ENCODE measurements around the gene LOXL1. TPM values are rescaled to one million over a fixed set of nuclear protein-coding genes. Genes with fewer than 3 reads are reported as not detected.

The LOXL1 gene
- total and polyA plus RNA-seq, 10 of the 15 experiments (the other 5 are each of a cell fraction or from before 2014, with no cell fraction given), result 0.07 to 0.15 TPM; not detected in 8

DNA sequence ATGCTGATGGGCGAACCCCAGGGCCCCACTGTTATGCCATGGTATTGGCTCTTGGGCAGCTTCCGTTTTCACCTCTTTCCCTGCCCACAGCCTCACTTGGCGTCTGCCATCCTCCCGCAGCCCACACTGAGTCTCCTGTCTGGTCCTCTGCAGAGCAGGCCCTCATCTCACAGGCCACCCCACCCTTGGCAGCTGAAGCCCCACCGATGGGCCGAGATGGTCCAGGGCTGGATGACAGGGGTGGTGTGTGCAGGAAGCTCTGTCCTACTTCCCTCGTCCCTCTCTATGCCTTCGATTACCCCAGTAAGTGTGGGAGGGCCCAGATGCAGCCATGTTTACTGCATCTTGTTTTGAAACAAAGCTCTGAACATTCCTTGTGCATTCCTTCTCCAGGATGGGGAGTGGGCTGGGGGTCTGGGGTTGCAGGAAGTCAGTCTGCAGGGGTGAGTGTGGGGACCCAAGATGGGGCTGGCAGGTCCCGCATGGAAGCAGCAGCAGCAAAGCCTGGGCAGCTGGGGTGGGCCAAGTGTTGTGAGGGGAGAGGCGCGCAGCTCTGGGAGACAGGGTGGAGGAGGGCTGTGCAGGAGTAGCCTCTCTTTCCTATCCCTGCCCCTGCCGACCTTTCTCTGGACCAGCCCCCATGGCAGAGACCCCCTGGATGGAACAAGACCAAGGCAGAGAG is 32.0 kb upstream of the LOXL1 start:
- no peak overlapping the region for H3K4me3 ChIP-seq
- ATAC-seq (no peak), DNase-seq (ENCODE audit: low read depth, low spot score) (no peak), FAIRE-seq (no peak)
- in situ Hi-C loops (cut with MboI) (no loop called here), intact Hi-C loops (cut with micrococcal nuclease; ENCODE audit: unreplicated experiment) (no loop called here)
- no peak overlapping the region for H2AFZ ChIP-seq (ENCODE audit: control insufficient read depth, low read depth, low read length)
- H3K36me3 ChIP-seq (ENCODE audit: control insufficient read depth in 2 of 2, insufficient read depth in 2 of 2, low read length in 1 of 2), result no peaks in the 10 kb centered on the region
- no peak overlapping the region for H3K9ac ChIP-seq (ENCODE audit: control insufficient read depth, insufficient read depth, low read length)
- no TSS peak for BruUV-seq (replicated peaks)
- RAD21 ChIA-PET (ENCODE audit: unreplicated experiment), result no interaction called here
- SMC1A ChIA-PET (ENCODE audit: uncharacterized antibody, unreplicated experiment), result interaction anchor here (0.6 kb wide), 1 partner anchor 511 kb away, joined by 3 read pairs; no protein-coding TSS in a partner anchor
- POLR2A ChIA-PET, result interaction anchor here (1.5 kb wide), 1 partner anchor 29 kb away, joined by 4 read pairs; no protein-coding TSS in a partner anchor
- H3K27ac ChIP-seq (ENCODE audit: control insufficient read depth, insufficient read depth), result no peak overlapping the region
- no peaks in the 10 kb centered on the region for H4K20me1 ChIP-seq (ENCODE audit: control insufficient read depth, insufficient read depth)
- TF ChIP-seq NFXL1 (IDR thresholded peaks at IDR 0.05; ENCODE audit: borderline replicate concordance), result no peak
- H3K4me1 ChIP-seq (ENCODE audit: control insufficient read depth, insufficient read depth, low read length), result no peaks in the 10 kb centered on the region
- H3K79me2 ChIP-seq (ENCODE audit: control insufficient read depth, insufficient read depth, low read length), result no peaks in the 10 kb centered on the region
- WGBS (ENCODE audit: insufficient coverage, insufficient replicate concordance, low lambda C conversion rate, missing lambda C conversion rate), result 35% methylated on average over 11 of the region's 12 CpGs
- H3K4me2 ChIP-seq (ENCODE audit: control insufficient read depth, insufficient read depth), result no peak overlapping the region
- CTCF ChIA-PET, result interaction anchor here (0.7 to 3.2 kb wide), 6 partner anchors 10 to 71 kb away, joined by 3 to 20 read pairs (median 3); no protein-coding TSS in a partner anchor
- H3K9me3 ChIP-seq (replicated peaks; ENCODE audit: control insufficient read depth, insufficient read depth, low read length), result no peaks in the 10 kb centered on the region; the same call in 2 of the 3 replicates
- no peaks in the 10 kb centered on the region for H3K27me3 ChIP-seq (replicated peaks in 1 of 2; ENCODE audit: control insufficient read depth in 2 of 2, insufficient read depth in 2 of 2, low read length in 1 of 2)

DNA sequence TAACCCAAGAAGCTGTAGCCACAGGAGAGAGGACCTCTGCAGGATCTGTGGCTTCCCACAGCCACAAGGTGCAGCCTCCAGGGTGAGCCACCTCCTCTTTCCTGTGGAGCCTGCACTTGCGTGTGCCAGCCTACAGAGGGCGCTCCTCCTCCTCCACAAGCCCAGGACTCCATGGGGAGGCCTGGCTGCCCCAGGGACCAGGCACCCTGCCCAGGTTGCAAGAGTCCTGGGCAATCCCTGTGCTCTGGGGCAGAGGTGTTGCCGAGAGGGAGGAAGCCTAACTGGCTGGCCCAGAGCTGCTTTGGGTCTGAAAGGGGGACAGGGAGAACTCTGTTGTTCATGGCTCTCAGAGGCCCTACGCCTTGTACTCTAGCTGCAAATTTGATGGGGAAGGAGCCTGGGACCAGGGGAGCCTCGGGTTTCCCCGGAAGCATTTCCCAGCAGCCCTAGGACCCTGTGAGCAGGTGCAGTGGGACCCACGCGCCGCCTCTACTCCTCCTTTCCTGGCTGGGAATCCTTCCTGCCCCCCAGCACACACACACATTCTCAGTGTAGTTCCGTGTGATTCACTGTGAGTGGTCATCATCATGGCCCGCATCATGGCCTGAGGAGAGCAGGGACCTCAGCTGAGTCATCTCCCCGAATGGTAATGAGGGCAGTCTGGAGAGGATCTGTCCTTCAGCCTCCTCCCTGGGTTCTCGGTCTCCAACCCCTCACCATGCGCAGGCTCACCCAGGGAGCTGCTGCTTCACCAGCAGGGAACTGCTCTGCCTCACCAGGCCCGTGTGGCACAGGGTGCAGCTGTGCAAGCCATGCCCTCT is 28.6 kb upstream of the LOXL1 start:
- Histone ChIP-seq H3K4me1 (ENCODE audit: control insufficient read depth, insufficient read depth, low read length) (no peaks in the 10 kb centered on the region), H3K4me2 (ENCODE audit: control insufficient read depth, insufficient read depth) (no peak overlapping the region), H2AFZ (ENCODE audit: control insufficient read depth, low read depth, low read length) (no peak overlapping the region), H3K36me3 (ENCODE audit: control insufficient read depth in 2 of 2, insufficient read depth in 2 of 2, low read length in 1 of 2) (no peaks in the 10 kb centered on the region), H3K27me3 (replicated peaks in 1 of 2; ENCODE audit: control insufficient read depth in 2 of 2, insufficient read depth in 2 of 2, low read length in 1 of 2) (peaks cover 0 to 3% of the 10 kb centered on the region in 2 experiments; a peak in 2 of 4 replicates), H4K20me1 (ENCODE audit: control insufficient read depth, insufficient read depth) (no peaks in the 10 kb centered on the region), H3K27ac (ENCODE audit: control insufficient read depth, insufficient read depth) (no peak overlapping the region), H3K9ac (ENCODE audit: control insufficient read depth, insufficient read depth, low read length) (no peak overlapping the region), H3K79me2 (ENCODE audit: control insufficient read depth, insufficient read depth, low read length) (no peaks in the 10 kb centered on the region), H3K9me3 (replicated peaks; ENCODE audit: control insufficient read depth, insufficient read depth, low read length) (no peaks in the 10 kb centered on the region; the same call in 2 of the 3 replicates), H3K4me3 (no peak overlapping the region)
- POLR2A ChIA-PET, result no interaction called here
- SMC1A ChIA-PET (ENCODE audit: uncharacterized antibody, unreplicated experiment), result interaction anchor here (1.1 kb wide), 1 partner anchor 10 kb away, joined by 5 read pairs; no protein-coding TSS in a partner anchor
- in situ Hi-C loops (cut with MboI), result no loop called here
- FAIRE-seq, result no peak
- WGBS (ENCODE audit: insufficient coverage, insufficient replicate concordance, low lambda C conversion rate, missing lambda C conversion rate), result 39% methylated on average over 15 of the region's 15 CpGs
- no TSS peak for BruUV-seq (replicated peaks)
- RAD21 ChIA-PET (ENCODE audit: unreplicated experiment), result no interaction called here
- TF ChIP-seq EP300 (IDR thresholded peaks at IDR 0.05; ENCODE audit: borderline replicate concordance in 1 of 2, control insufficient read depth in 1 of 2, low read depth in 2 of 2, low read length in 2 of 2), result no peak
- no peak for TF ChIP-seq TCF7 (IDR thresholded peaks at IDR 0.05; ENCODE audit: borderline replicate concordance)
- TF ChIP-seq, protein P1, sequence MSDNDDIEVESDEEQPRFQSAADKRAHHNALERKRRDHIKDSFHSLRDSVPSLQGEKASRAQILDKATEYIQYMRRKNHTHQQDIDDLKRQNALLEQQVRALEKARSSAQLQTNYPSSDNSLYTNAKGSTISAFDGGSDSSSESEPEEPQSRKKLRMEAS (IDR thresholded peaks at IDR 0.05; ENCODE audit: low read depth, low read length), result no peak
- TF ChIP-seq LARP7 (IDR thresholded peaks at IDR 0.05), result no peak
- TF ChIP-seq BMI1 (IDR thresholded peaks at IDR 0.05; ENCODE audit: borderline replicate concordance), result no peak
- TF ChIP-seq NR2C2 (IDR thresholded peaks at IDR 0.05; ENCODE audit: borderline replicate concordance, control insufficient read depth, insufficient read length, low read depth), result no peak
- no peak for TF ChIP-seq SP1 (IDR thresholded peaks at IDR 0.05; ENCODE audit: low read depth, low read length)
- no peak for TF ChIP-seq ZBED1 (IDR thresholded peaks at IDR 0.05; ENCODE audit: borderline replicate concordance)
- peak; percentile 34 for TF ChIP-seq RAD21 (IDR thresholded peaks at IDR 0.05; ENCODE audit: insufficient read depth, low read depth, low read length)
- TF ChIP-seq HDAC6 (IDR thresholded peaks at IDR 0.05; ENCODE audit: unreplicated experiment), result no peak
- TF ChIP-seq SMC3 (IDR thresholded peaks at IDR 0.05; ENCODE audit: borderline replicate concordance, low read length), result peak; percentile 42; the same call in 1 of the 2 replicates
- TF ChIP-seq, protein P2, sequence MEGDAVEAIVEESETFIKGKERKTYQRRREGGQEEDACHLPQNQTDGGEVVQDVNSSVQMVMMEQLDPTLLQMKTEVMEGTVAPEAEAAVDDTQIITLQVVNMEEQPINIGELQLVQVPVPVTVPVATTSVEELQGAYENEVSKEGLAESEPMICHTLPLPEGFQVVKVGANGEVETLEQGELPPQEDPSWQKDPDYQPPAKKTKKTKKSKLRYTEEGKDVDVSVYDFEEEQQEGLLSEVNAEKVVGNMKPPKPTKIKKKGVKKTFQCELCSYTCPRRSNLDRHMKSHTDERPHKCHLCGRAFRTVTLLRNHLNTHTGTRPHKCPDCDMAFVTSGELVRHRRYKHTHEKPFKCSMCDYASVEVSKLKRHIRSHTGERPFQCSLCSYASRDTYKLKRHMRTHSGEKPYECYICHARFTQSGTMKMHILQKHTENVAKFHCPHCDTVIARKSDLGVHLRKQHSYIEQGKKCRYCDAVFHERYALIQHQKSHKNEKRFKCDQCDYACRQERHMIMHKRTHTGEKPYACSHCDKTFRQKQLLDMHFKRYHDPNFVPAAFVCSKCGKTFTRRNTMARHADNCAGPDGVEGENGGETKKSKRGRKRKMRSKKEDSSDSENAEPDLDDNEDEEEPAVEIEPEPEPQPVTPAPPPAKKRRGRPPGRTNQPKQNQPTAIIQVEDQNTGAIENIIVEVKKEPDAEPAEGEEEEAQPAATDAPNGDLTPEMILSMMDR (IDR thresholded peaks at IDR 0.05 in 2 of 3, conservative IDR thresholded peaks at IDR 0.05 in 1 of 3; ENCODE audit: control insufficient read depth in 2 of 3, extremely low read depth in 1 of 3, insufficient read depth in 1 of 3, low read depth in 3 of 3, low read length in 3 of 3), result peak; percentile 71 to 89 (median 85)
- intact Hi-C loops (cut with micrococcal nuclease; ENCODE audit: unreplicated experiment), result no loop called here
- DNase-seq (ENCODE audit: low read depth, low spot score), result no peak
- ATAC-seq, result peak; percentile 95
- CTCF ChIA-PET, result interaction anchor here (0.9 to 1.9 kb wide), 4 partner anchors 10 to 30 kb away, joined by 3 to 9 read pairs (median 4); no protein-coding TSS in a partner anchor
